GM23338 (cell line): ENCODE measurements around the gene PADI1.

ENCODE experiments used
- CREB1 ChIP-seq: fragments of 250-450 bp; sonication (Bioruptor Pico); IDR thresholded peaks from 2 replicates; pipeline ENCODE4 v1.5.0; 2020; ENCODE audit warnings: low read depth, mild to moderate bottlenecking, moderate library complexity
- CTCF ChIP-seq, 2 experiments: fragments of 200-600 bp in 1 of 2; sonication (generic) in 1 of 2; conservative IDR thresholded peaks; 2 replicates each; pipeline versions ENCODE4 v1.5.1 to v1.6.1; 2016 to 2017; ENCODE audit warnings: antibody characterized with exemption in 2 of 2, low read depth in 2 of 2, mild to moderate bottlenecking in 2 of 2, moderate library complexity in 1 of 2
- ETS1 ChIP-seq: IDR thresholded peaks from 2 replicates; pipeline ENCODE4 v1.6.1; 2016; ENCODE audit warnings: antibody characterized with exemption
- EZH2 ChIP-seq: fragments of 200-600 bp; sonication (generic); IDR thresholded peaks from one replicate; pipeline ENCODE4 v1.8.0; 2017; ENCODE audit warnings: antibody characterized with exemption, mild to moderate bottlenecking, low read depth; ENCODE audit not compliant: unreplicated experiment
- EZH2phosphoT487 ChIP-seq: fragments of 200-600 bp; sonication (generic); IDR thresholded peaks from one replicate; pipeline ENCODE4 v1.8.1; 2018; ENCODE audit warnings: antibody characterized with exemption; ENCODE audit not compliant: unreplicated experiment
- JUNB ChIP-seq: IDR thresholded peaks from one replicate; pipeline ENCODE4 v1.6.1; 2016; ENCODE audit warnings: antibody characterized with exemption; ENCODE audit not compliant: unreplicated experiment
- NANOG ChIP-seq: IDR thresholded peaks from 2 replicates; pipeline ENCODE4 v1.6.1; 2016; ENCODE audit warnings: antibody characterized with exemption, borderline replicate concordance
- POLR2AphosphoS5 ChIP-seq: IDR thresholded peaks from 2 replicates; pipeline ENCODE4 v1.6.1; 2016; ENCODE audit warnings: antibody characterized with exemption, low read depth
- STAT1 ChIP-seq: IDR thresholded peaks from one replicate; pipeline ENCODE4 v1.6.1; 2016; ENCODE audit warnings: antibody characterized with exemption; ENCODE audit not compliant: unreplicated experiment
- ZNF114 ChIP-seq: fragments of 250-450 bp; sonication (Bioruptor Pico); IDR thresholded peaks from 2 replicates; pipeline ENCODE4 v1.5.0; 2020; ENCODE audit warnings: mild to moderate bottlenecking, moderate library complexity
- ZNF331 ChIP-seq: fragments of 250-450 bp; sonication (Bioruptor Pico); IDR thresholded peaks from 2 replicates; pipeline ENCODE4 v1.5.0; 2020; ENCODE audit warnings: low read depth, mild to moderate bottlenecking, moderate library complexity
- TF ChIP-seq, protein P1 (sequence below): IDR thresholded peaks from one replicate; pipeline ENCODE4 v1.6.1; 2018; ENCODE audit warnings: antibody characterized with exemption; ENCODE audit not compliant: unreplicated experiment
- TF ChIP-seq, protein P2 (sequence below): fragments of 250-450 bp; sonication (Bioruptor Pico); IDR thresholded peaks from 2 replicates; pipeline ENCODE4 v1.5.0; 2020; ENCODE audit warnings: mild to moderate bottlenecking, moderate library complexity

GRCh38 chr1:17197696-17198095, 7.2 kb upstream of the PADI1 start:
- no peak for TF ChIP-seq CTCF (conservative IDR thresholded peaks at IDR 0.05; ENCODE audit: low read depth in 2 of 2)
- no peak for TF ChIP-seq EZH2phosphoT487
- no peak for TF ChIP-seq POLR2AphosphoS5
- no peak for TF ChIP-seq EZH2
- TF ChIP-seq, protein P1, sequence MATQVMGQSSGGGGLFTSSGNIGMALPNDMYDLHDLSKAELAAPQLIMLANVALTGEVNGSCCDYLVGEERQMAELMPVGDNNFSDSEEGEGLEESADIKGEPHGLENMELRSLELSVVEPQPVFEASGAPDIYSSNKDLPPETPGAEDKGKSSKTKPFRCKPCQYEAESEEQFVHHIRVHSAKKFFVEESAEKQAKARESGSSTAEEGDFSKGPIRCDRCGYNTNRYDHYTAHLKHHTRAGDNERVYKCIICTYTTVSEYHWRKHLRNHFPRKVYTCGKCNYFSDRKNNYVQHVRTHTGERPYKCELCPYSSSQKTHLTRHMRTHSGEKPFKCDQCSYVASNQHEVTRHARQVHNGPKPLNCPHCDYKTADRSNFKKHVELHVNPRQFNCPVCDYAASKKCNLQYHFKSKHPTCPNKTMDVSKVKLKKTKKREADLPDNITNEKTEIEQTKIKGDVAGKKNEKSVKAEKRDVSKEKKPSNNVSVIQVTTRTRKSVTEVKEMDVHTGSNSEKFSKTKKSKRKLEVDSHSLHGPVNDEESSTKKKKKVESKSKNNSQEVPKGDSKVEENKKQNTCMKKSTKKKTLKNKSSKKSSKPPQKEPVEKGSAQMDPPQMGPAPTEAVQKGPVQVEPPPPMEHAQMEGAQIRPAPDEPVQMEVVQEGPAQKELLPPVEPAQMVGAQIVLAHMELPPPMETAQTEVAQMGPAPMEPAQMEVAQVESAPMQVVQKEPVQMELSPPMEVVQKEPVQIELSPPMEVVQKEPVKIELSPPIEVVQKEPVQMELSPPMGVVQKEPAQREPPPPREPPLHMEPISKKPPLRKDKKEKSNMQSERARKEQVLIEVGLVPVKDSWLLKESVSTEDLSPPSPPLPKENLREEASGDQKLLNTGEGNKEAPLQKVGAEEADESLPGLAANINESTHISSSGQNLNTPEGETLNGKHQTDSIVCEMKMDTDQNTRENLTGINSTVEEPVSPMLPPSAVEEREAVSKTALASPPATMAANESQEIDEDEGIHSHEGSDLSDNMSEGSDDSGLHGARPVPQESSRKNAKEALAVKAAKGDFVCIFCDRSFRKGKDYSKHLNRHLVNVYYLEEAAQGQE, result no peak
- no peak for TF ChIP-seq NANOG
- no peak for TF ChIP-seq ETS1
- no peak for TF ChIP-seq JUNB
- TF ChIP-seq ZNF331 (CRISPR knock-in tag), result no peak
- TF ChIP-seq ZNF114 (CRISPR knock-in tag), result no peak
- TF ChIP-seq STAT1, result no peak
- TF ChIP-seq CREB1 (CRISPR knock-in tag), result no peak
- TF ChIP-seq, protein P2, sequence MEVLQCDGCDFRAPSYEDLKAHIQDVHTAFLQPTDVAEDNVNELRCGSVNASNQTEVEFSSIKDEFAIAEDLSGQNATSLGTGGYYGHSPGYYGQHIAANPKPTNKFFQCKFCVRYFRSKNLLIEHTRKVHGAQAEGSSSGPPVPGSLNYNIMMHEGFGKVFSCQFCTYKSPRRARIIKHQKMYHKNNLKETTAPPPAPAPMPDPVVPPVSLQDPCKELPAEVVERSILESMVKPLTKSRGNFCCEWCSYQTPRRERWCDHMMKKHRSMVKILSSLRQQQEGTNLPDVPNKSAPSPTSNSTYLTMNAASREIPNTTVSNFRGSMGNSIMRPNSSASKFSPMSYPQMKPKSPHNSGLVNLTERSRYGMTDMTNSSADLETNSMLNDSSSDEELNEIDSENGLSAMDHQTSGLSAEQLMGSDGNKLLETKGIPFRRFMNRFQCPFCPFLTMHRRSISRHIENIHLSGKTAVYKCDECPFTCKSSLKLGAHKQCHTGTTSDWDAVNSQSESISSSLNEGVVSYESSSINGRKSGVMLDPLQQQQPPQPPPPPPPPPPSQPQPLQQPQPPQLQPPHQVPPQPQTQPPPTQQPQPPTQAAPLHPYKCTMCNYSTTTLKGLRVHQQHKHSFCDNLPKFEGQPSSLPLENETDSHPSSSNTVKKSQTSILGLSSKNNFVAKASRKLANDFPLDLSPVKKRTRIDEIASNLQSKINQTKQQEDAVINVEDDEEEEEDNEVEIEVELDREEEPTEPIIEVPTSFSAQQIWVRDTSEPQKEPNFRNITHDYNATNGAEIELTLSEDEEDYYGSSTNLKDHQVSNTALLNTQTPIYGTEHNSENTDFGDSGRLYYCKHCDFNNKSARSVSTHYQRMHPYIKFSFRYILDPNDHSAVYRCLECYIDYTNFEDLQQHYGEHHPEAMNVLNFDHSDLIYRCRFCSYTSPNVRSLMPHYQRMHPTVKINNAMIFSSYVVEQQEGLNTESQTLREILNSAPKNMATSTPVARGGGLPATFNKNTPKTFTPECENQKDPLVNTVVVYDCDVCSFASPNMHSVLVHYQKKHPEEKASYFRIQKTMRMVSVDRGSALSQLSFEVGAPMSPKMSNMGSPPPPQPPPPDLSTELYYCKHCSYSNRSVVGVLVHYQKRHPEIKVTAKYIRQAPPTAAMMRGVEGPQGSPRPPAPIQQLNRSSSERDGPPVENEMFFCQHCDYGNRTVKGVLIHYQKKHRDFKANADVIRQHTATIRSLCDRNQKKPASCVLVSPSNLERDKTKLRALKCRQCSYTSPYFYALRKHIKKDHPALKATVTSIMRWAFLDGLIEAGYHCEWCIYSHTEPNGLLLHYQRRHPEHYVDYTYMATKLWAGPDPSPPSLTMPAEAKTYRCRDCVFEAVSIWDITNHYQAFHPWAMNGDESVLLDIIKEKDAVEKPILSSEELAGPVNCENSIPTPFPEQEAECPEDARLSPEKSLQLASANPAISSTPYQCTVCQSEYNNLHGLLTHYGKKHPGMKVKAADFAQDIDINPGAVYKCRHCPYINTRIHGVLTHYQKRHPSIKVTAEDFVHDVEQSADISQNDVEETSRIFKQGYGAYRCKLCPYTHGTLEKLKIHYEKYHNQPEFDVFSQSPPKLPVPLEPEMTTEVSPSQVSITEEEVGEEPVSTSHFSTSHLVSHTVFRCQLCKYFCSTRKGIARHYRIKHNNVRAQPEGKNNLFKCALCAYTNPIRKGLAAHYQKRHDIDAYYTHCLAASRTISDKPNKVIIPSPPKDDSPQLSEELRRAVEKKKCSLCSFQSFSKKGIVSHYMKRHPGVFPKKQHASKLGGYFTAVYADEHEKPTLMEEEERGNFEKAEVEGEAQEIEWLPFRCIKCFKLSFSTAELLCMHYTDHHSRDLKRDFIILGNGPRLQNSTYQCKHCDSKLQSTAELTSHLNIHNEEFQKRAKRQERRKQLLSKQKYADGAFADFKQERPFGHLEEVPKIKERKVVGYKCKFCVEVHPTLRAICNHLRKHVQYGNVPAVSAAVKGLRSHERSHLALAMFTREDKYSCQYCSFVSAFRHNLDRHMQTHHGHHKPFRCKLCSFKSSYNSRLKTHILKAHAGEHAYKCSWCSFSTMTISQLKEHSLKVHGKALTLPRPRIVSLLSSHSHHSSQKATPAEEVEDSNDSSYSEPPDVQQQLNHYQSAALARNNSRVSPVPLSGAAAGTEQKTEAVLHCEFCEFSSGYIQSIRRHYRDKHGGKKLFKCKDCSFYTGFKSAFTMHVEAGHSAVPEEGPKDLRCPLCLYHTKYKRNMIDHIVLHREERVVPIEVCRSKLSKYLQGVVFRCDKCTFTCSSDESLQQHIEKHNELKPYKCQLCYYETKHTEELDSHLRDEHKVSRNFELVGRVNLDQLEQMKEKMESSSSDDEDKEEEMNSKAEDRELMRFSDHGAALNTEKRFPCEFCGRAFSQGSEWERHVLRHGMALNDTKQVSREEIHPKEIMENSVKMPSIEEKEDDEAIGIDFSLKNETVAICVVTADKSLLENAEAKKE (CRISPR knock-in tag), result no peak
